HG03045 (cell line): ENCODE data around the gene MFGE8.

ENCODE experiments used
- ATAC-seq: cut with Tn5 transposase; IDR thresholded peaks from one replicate; pipeline ENCODE4 v1.9.1; 2021; ENCODE audit warnings: mild to moderate bottlenecking, moderate library complexity; ENCODE audit not compliant: unreplicated experiment

MFGE8 gene

GRCh38 chr15:88874684-88875083, 38.5 kb downstream of the MFGE8 start:
- ATAC-seq, result no peak

- no peak for ATAC-seq
Observed at GRCh38 chr15:88874275-88874674, 38.9 kb downstream of the MFGE8 start.

GRCh38 chr15:88873786-88874185, 39.4 kb downstream of the MFGE8 start:
- ATAC-seq, result no peak

- no peak for ATAC-seq
Observed at GRCh38 chr15:88872706-88873105, 40.5 kb downstream of the MFGE8 start.

- ATAC-seq, result no peak
Observed at GRCh38 chr15:88872106-88872505, 41.1 kb downstream of the MFGE8 start.

- ATAC-seq, result no peak
Observed at GRCh38 chr15:88871313-88871712, 41.9 kb downstream of the MFGE8 start.

- ATAC-seq, result no peak
Observed at GRCh38 chr15:88866295-88866881, 46.8 kb downstream of the MFGE8 start.

GRCh38 chr15:88865498-88866099, 47.6 kb downstream of the MFGE8 start:
- no peak for ATAC-seq

- no peak for ATAC-seq
Observed at GRCh38 chr15:88864861-88865497, 48.2 kb downstream of the MFGE8 start.

- no peak for ATAC-seq
Observed at GRCh38 chr15:88863412-88863811, 49.8 kb downstream of the MFGE8 start.

- no peak for ATAC-seq
Observed at GRCh38 chr15:88860212-88860611, 53.0 kb downstream of the MFGE8 start.

GRCh38 chr15:88859550-88859949, 53.6 kb downstream of the MFGE8 start:
- ATAC-seq, result no peak

GRCh38 chr15:88858934-88859333, 54.2 kb downstream of the MFGE8 start:
- no peak for ATAC-seq

- ATAC-seq, result no peak
Observed at GRCh38 chr15:88852476-88852875, 60.7 kb downstream of the MFGE8 start.

- no peak for ATAC-seq
Observed at GRCh38 chr15:88849376-88850072, 63.7 kb downstream of the MFGE8 start.
